HL-60 (cell line): ENCODE measurements around the gene CELF5.
"Not testable (repeated sequence)": the region's sequence is repeated elsewhere in the genome, so short reads cannot be mapped to it uniquely, and the experiment has no call there.

ENCODE experiments used
- DNase-seq, 2 experiments: peaks; one replicate each; pipeline ENCODE4 v3.0.0-alpha.2; 2010 to 2020; ENCODE audit warnings: low read depth in 1 of 2, low spot score in 1 of 2
- H3K27ac ChIP-seq: fragments of 250-450 bp; sonication (Bioruptor Pico); replicated peaks from 2 replicates; pipeline ENCODE4 v1.5.1; 2020; ENCODE audit warnings: mild to moderate bottlenecking, moderate library complexity
- H3K27me3 ChIP-seq: fragments of 250-450 bp; sonication (Bioruptor Pico); 2 replicates; pipeline ENCODE4 v1.5.1; 2021; ENCODE audit warnings: mild to moderate bottlenecking, moderate library complexity; ENCODE audit not compliant: insufficient read depth, poor library complexity, severe bottlenecking
- H3K4me3 ChIP-seq: replicated peaks from 2 replicates; pipeline ENCODE4 v1.5.1; 2011; ENCODE audit warnings: mild to moderate bottlenecking, control low read depth, low read length; ENCODE audit not compliant: insufficient read depth
- CTCF ChIP-seq: IDR thresholded peaks from one replicate; pipeline ENCODE4 v1.5.1; 2011; ENCODE audit warnings: low read length, control low read depth, inconsistent platforms; ENCODE audit not compliant: insufficient read depth
- GABPA ChIP-seq: IDR thresholded peaks from 2 replicates; pipeline ENCODE4 v1.6.1; 2012; ENCODE audit warnings: low read depth
- POLR2AphosphoS5 ChIP-seq: IDR thresholded peaks from 2 replicates; pipeline ENCODE4 v1.6.1; 2012; ENCODE audit warnings: low read depth
- REST ChIP-seq: IDR thresholded peaks from 2 replicates; pipeline ENCODE4 v1.6.1; 2012; ENCODE audit warnings: low read depth; ENCODE audit not compliant: insufficient replicate concordance
- SPI1 ChIP-seq: IDR thresholded peaks from 2 replicates; pipeline ENCODE4 v1.6.1; 2012; ENCODE audit warnings: low read depth, mild to moderate bottlenecking, borderline replicate concordance

The CELF5 gene

DNA sequence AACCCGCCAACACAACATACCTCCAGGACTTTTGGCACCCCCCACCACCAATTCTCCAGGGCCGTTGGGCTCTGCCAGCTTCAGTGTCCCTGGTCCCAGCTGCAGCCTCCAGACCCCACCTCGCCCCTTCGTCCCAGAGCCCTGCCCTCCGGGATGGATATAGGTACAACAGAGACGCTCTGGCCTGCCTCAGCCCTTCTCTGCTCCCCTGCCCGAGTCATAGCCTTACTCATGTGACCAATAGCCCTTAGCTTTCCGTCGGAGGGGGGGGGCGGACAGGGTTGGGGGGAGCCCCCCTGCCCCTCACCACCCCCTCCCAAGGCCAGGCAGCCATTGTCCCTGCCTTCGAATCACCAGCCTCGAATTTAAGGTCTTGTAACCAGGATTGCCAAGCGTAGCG lies 71.1 kb downstream of the CELF5 start:
- no peaks in the 10 kb centered on the region for H3K27me3 ChIP-seq

DNA sequence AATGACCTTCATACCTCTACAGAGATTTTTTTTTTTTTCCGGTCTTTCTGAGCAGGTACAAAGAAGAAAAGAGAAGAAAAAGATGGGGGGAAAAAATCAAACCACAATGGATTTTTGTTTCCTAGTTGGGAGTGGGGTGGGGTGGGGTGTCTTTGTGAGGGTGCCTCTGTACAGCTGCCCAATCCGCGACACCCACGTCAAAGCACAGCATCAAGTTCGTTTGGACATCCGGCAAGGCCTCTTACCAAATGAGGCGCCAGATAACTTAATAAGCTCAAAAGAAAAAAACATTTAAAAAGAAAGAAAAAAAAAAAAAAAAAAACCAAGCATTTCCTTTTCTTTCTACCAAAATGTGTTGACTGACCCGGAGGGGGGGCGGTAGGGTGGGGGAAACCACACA lies 71.6 kb downstream of the CELF5 start:
- no peaks in the 10 kb centered on the region for H3K27me3 ChIP-seq
- no peak for DNase-seq
- H3K27ac ChIP-seq, result no peak overlapping the region
- TF ChIP-seq POLR2AphosphoS5 (no peak), GABPA (no peak), CTCF (no peak), REST (no peak), SPI1 (no peak)
- no peak overlapping the region for H3K4me3 ChIP-seq

More for the DNA sequence above, 71.1 kb downstream of the CELF5 start:
- H3K4me3 ChIP-seq, result no peak overlapping the region
- no peak for TF ChIP-seq GABPA
- TF ChIP-seq POLR2AphosphoS5, result no peak
- TF ChIP-seq CTCF, result no peak
- no peak for DNase-seq
- H3K27ac ChIP-seq, result no peak overlapping the region

DNA sequence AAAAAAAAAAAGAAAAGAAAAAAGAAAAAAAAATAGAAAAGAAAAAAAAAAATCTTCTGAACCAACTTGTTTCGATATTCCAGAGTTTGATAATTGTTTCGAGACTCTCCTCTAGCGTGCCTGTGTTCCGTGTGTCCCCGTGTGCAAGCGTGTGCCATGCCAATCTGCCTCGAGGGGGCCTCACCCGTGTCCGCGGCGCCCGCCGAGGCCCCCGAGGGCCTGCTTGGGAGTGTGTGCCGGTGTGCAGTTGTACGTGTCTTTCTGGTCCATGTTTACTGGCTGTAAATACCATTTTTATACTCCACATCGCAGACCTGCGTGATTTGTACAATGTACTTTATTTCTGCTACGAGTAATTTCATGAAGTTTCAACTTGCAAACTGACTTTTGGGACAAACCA lies 72.0 kb downstream of the CELF5 start:
- Histone ChIP-seq H3K27ac (no peak overlapping the region), H3K27me3 (no peaks in the 10 kb centered on the region), H3K4me3 (no peak overlapping the region)
- no peak for TF ChIP-seq REST
- no peak for TF ChIP-seq GABPA
- TF ChIP-seq SPI1, result no peak
- TF ChIP-seq POLR2AphosphoS5, result no peak
- no peak for TF ChIP-seq CTCF
- no peak for DNase-seq

DNA sequence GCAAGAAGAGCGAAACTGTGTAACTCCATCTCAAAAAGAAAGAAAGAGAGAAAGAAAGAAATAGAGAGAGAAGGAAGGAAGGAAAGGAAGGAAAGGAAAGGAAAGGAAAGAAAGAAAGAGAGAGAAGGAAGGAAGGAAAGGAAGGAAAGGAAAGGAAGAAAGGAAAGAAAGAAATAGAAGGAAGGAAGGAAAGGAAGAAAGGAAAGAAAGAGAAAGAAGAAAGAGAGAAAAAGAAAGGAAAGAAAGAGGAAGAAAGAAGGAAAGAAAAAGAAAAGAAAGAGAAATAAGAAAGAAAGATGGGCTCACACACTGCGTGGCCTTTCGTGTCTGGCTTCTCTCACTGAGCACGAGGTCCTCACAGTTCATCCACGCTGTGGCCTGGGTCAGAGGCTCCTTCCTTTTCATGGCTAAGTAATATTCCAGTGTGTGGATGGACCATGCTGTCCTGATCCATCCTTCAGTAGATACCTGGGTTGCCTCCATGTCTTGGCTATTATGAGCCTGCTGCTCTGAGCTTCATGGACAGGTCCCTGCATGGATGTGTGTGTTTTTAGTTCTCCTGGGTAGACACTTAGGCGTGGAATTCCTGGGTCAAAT lies 74.5 kb downstream of the CELF5 start:
- DNase-seq, result no peak
- TF ChIP-seq GABPA (no peak), CTCF (no peak), REST (no peak)
- no peak overlapping the region for H3K4me3 ChIP-seq
- H3K27me3 ChIP-seq, result no peaks in the 10 kb centered on the region
- no peak overlapping the region for H3K27ac ChIP-seq

- H3K4me3 ChIP-seq, DNase-seq, H3K27ac ChIP-seq, H3K27me3 ChIP-seq: not testable (repeated sequence)
These were observed 76.1 kb downstream of the CELF5 start for GRCh38 chr19:3300566-3300965.
